KMS-11 (cell line): ENCODE measurements around the gene GRB7.

ENCODE experiments used
- H2AFZ ChIP-seq: fragments of 200-600 bp; sonication (generic); 2 replicates; pipeline ENCODE4 v1.6.1; 2016; ENCODE audit warnings: antibody characterized with exemption, mixed run types, low read depth
- H3K27ac ChIP-seq: fragments of 200-600 bp; sonication (generic); 2 replicates; pipeline ENCODE4 v1.6.1; 2016; ENCODE audit warnings: mild to moderate bottlenecking, mixed run types
- H3K27me3 ChIP-seq: fragments of 200-600 bp; sonication (generic); 2 replicates; pipeline ENCODE4 v1.6.1; 2017; ENCODE audit warnings: mild to moderate bottlenecking, low read depth, mixed run types, moderate library complexity; ENCODE audit not compliant: insufficient read depth
- H3K36me3 ChIP-seq: fragments of 200-600 bp; sonication (generic); 2 replicates; pipeline ENCODE4 v1.6.1; 2017; ENCODE audit warnings: mild to moderate bottlenecking, mixed run types; ENCODE audit not compliant: insufficient read depth
- H3K4me1 ChIP-seq: fragments of 200-600 bp; sonication (generic); 2 replicates; pipeline ENCODE4 v1.6.1; 2016; ENCODE audit warnings: mild to moderate bottlenecking, low read depth, mixed run types; ENCODE audit not compliant: poor library complexity, severe bottlenecking
- H3K4me2 ChIP-seq: fragments of 200-600 bp; sonication (generic); 2 replicates; pipeline ENCODE4 v1.7.0; 2016; ENCODE audit warnings: mild to moderate bottlenecking, mixed run types
- H3K4me3 ChIP-seq: fragments of 200-600 bp; sonication (generic); IDR thresholded peaks from 2 replicates; pipeline ENCODE4 v1.6.1; 2017; ENCODE audit warnings: low read depth, low read length, mixed read lengths; ENCODE audit not compliant: insufficient read depth
- H3K79me2 ChIP-seq: fragments of 200-600 bp; sonication (generic); 2 replicates; pipeline ENCODE4 v1.6.1; 2016; ENCODE audit warnings: low read depth, mixed run types; ENCODE audit not compliant: insufficient read depth
- H3K9ac ChIP-seq: fragments of 200-600 bp; sonication (generic); 2 replicates; pipeline ENCODE4 v1.6.1; 2016; ENCODE audit warnings: mild to moderate bottlenecking, mixed run types
- H4K20me1 ChIP-seq: fragments of 200-600 bp; sonication (generic); 2 replicates; pipeline ENCODE4 v1.6.1; 2016; ENCODE audit warnings: mild to moderate bottlenecking, mixed run types; ENCODE audit not compliant: insufficient read depth
- TF ChIP-seq, protein P1 (sequence below): fragments of 200-600 bp; sonication (generic); conservative IDR thresholded peaks from 2 replicates; pipeline ENCODE4 v1.6.1; 2017; ENCODE audit warnings: low read depth, mild to moderate bottlenecking, antibody characterized with exemption, low read length, moderate library complexity, mixed read lengths

GRB7 gene

DNA sequence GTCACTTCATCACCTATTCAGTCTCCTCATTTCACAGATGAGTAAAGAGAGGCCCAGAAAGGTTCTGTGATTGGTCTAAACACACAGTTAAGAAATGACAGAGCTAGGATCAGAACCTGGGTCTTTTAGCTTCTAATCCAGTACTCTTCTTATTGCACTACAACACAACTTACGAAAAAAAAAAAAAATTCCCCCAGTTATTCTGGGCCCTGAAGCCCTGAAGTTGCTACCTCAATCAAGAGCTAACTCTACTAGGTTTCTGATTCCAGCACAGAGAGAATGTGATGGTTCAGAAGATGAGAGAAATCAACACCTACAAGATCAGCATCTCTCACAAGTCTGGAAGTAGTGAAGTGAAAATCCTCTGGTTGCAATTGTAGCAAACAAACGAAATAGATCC lies 37.3 kb downstream of the GRB7 start:
- Histone ChIP-seq H3K4me1 (peaks cover 100% of the 10 kb centered on the region), H3K4me2 (peak overlapping the region; percentile 98), H4K20me1 (no peaks in the 10 kb centered on the region), H2AFZ (no peak overlapping the region), H3K36me3 (peaks cover 6% of the 10 kb centered on the region; the same call in 1 of the 2 replicates), H3K4me3 (no peak overlapping the region), H3K79me2 (peaks cover 72% of the 10 kb centered on the region), H3K27ac (peak overlapping the region; percentile 89), H3K27me3 (no peaks in the 10 kb centered on the region), H3K9ac (peak overlapping the region; percentile 57)
- TF ChIP-seq, protein P1, sequence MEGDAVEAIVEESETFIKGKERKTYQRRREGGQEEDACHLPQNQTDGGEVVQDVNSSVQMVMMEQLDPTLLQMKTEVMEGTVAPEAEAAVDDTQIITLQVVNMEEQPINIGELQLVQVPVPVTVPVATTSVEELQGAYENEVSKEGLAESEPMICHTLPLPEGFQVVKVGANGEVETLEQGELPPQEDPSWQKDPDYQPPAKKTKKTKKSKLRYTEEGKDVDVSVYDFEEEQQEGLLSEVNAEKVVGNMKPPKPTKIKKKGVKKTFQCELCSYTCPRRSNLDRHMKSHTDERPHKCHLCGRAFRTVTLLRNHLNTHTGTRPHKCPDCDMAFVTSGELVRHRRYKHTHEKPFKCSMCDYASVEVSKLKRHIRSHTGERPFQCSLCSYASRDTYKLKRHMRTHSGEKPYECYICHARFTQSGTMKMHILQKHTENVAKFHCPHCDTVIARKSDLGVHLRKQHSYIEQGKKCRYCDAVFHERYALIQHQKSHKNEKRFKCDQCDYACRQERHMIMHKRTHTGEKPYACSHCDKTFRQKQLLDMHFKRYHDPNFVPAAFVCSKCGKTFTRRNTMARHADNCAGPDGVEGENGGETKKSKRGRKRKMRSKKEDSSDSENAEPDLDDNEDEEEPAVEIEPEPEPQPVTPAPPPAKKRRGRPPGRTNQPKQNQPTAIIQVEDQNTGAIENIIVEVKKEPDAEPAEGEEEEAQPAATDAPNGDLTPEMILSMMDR, result no peak; the same call in 1 of the 2 replicates

DNA sequence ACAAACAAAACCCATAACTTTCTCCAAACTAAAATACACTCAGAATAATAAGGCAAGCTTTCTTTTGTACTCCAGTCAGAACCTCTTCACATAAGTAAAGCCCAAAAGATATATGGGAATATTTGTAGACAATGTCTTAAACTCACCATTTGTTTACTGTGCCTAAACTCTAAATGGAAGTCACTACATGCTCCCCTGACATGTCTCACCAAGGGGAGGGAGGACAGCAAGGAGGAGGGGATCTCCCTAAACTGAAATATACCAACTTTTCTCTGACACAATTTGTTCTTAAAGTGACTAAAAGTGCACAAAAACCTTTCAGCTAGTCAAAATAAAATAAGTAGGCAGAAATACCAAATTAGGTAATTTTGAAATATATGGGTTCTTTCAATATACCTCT lies 38.5 kb downstream of the GRB7 start:
- Histone ChIP-seq H3K27me3 (no peaks in the 10 kb centered on the region), H2AFZ (no peak overlapping the region), H3K36me3 (peaks cover 6% of the 10 kb centered on the region; the same call in 1 of the 2 replicates), H3K4me3 (no peak overlapping the region), H3K9ac (peak overlapping the region; percentile 57), H3K4me1 (peaks cover 100% of the 10 kb centered on the region), H3K4me2 (peak overlapping the region; percentile 98), H3K79me2 (peaks cover 85% of the 10 kb centered on the region), H4K20me1 (no peaks in the 10 kb centered on the region), H3K27ac (peak overlapping the region; percentile 89)
- TF ChIP-seq, protein P1, result no peak

DNA sequence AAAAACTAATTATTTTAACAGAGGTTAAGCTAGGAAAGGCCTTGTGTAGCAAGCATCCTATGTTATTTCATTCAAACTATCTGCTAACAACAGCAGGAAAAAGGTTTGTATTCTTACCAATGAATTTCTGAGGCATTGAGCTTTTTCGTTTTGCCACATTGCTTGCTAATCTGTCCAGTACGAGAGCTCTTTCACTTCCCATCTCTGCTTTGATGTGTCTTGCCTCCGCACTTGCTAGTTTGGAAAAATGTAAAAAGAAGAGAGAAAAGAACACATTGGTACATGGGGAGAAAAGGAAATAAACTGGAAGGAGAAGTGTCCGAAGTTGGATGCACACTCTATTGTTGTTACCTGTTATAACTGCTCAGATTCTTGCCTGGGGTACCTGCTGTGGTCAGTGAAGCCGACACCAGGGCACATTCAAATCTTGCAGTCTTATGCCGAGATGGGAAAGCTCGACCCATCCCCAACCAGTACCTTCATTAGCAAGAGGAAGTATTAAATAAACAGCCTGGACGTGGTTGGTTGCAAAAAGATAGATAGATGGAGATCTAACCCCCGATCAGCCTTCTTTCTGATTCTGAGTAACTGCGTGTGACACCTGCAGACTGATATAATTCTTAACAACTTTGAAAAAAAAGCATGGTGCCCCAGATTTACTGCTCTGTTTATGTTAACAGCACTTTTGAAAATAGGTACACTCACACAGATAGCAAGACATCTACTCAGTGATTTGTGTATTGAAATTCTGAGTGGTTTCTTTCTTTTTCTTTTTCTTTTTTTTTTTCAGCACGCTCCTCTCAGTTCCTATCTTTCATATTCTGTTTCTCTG lies 40.0 kb downstream of the GRB7 start:
- no peak overlapping the region for H3K4me3 ChIP-seq
- peaks cover 6% of the 10 kb centered on the region; the same call in 1 of the 2 replicates for H3K36me3 ChIP-seq
- no peaks in the 10 kb centered on the region for H3K27me3 ChIP-seq
- H3K27ac ChIP-seq, result peak overlapping the region; percentile 89
- H2AFZ ChIP-seq, result no peak overlapping the region
- H3K79me2 ChIP-seq, result peaks cover 90% of the 10 kb centered on the region
- peak overlapping the region; percentile 98 for H3K4me2 ChIP-seq
- peak overlapping the region; percentile 57 for H3K9ac ChIP-seq
- H3K4me1 ChIP-seq, result peaks cover 100% of the 10 kb centered on the region
- H4K20me1 ChIP-seq, result no peaks in the 10 kb centered on the region
- TF ChIP-seq, protein P1, result no peak

DNA sequence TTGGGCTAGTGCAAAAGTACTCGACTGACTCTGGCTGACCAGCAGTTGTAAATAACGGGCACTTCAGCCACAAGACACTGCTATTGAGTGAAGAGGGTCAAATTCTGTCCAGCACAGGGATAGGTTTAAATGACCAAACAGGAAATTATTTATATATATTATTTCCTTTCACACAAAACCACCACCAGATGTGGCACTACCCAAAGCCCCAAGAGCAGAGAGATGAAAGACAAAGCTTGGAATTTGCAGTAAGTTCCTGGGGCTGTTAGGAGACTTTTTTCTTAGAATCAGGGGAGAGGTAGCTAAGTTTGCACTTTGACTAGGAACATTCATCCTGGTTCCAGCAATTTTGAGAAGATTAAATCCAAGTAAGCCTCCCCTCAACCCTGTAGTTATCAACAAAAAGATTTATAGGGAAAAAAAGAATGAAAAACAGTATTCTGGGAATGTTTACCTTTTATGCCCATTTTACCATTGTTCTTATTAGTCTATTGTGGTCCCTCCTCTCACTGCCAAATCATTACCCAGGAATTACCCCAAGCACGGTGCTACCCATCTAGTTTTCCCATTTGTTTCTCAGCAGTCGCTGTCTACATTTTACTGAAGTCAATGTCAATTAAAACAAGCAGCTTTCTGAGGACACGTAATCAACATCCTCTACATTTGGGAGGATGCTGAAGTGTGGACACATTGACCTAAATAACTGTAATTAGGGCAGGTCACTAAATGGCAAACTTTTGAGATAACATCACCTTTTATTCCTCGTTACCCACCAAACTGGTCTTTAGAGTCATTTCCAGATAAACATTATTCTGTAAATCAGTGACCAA lies 43.5 kb downstream of the GRB7 start:
- TF ChIP-seq, protein P1, result no peak
- Histone ChIP-seq H4K20me1 (no peaks in the 10 kb centered on the region), H3K27me3 (no peaks in the 10 kb centered on the region), H3K4me3 (no peak overlapping the region), H3K36me3 (peaks cover 14% of the 10 kb centered on the region; the same call in 1 of the 2 replicates), H3K4me2 (peak overlapping the region; percentile 61), H3K79me2 (peaks cover 97% of the 10 kb centered on the region), H3K27ac (peak overlapping the region; percentile 89), H2AFZ (no peak overlapping the region), H3K4me1 (peaks cover 100% of the 10 kb centered on the region), H3K9ac (no peak overlapping the region; the same call in 1 of the 2 replicates)
